Psoas muscle (tissue), 8 donors: Measurements from ENCODE around the gene USP13. TPM values are rescaled to one million over a fixed set of nuclear protein-coding genes. Genes with fewer than 3 reads are reported as not detected.

Source experiments
- ATAC-seq, 4 donors: fragments of 200-7000 bp; cut with Tn5 transposase; one replicate each; pipeline ENCODE4 v1.9.1; 2020; ENCODE audit warnings: moderate library complexity in 3 of 4, mild to moderate bottlenecking in 2 of 4
- DNase-seq, 2 donors: peaks; one replicate each; pipeline ENCODE4 v3.0.0-alpha.2; 2020
- H3K27ac ChIP-seq: fragments of 200-600 bp; one replicate; pipeline ENCODE4 v1.8.0; 2022
- H3K27me3 ChIP-seq, 3 donors: fragments of 200-600 bp in 1 of 3; one replicate each; pipeline versions ENCODE4 v1.6.1 to v1.8.0; 2013 to 2022; ENCODE audit warnings: low read length in 2 of 3, mild to moderate bottlenecking in 2 of 3, moderate library complexity in 1 of 3; ENCODE audit not compliant: insufficient read depth in 3 of 3
- H3K36me3 ChIP-seq, 2 donors: fragments of 200-600 bp in 1 of 2; one replicate each; pipeline versions ENCODE4 v1.6.1 to v1.8.0; 2013 to 2022; ENCODE audit warnings: low read depth in 1 of 2, mild to moderate bottlenecking in 1 of 2, moderate library complexity in 1 of 2; ENCODE audit not compliant: insufficient read depth in 1 of 2
- H3K4me1 ChIP-seq: fragments of 200-600 bp; one replicate; pipeline ENCODE4 v1.8.0; 2022
- H3K4me3 ChIP-seq: fragments of 200-600 bp; one replicate; pipeline ENCODE4 v1.8.0; 2022; ENCODE audit warnings: mild to moderate bottlenecking
- H3K9me3 ChIP-seq: fragments of 200-600 bp; one replicate; pipeline ENCODE4 v1.8.0; 2022
- WGBS, 3 donors: extraction: QIAGEN DNeasy Blood & Tissue Kit; methylation state at CpG; one replicate each; pipeline versions ENCODE4 v1.1.6 to v1.1.7; 2013; 5-methylcytosine and 5-hydroxymethylcytosine counted together
- intact Hi-C, 2 donors: fragments of 100-400 bp; cut with DNase I; formaldehyde crosslinking; loops; one replicate each; pipeline versions ENCODE4 v1.11.0 to v1.14.2; 2022
- polyA plus RNA-seq, 3 donors: library from polyadenylated mRNA; stranded (reverse); fragments of 200-250 nt; gene quantifications; one replicate each; pipeline ENCODE4 v1.2.3, GENCODE V29; 2013
- total RNA-seq, 4 donors: library from RNA; stranded (reverse); fragmentation: NEBNext Ultra II Directional in 2 of 4; extraction: Animal tissue kit (Norgen Biotek cat#: 25700) in 2 of 4; gene quantifications; one replicate each; pipeline versions ENCODE4 v1.2.1 to v1.2.4, GENCODE V29; 2021 to 2023
- TF ChIP-seq, protein P1 (sequence below): fragments of 200-600 bp; IDR thresholded peaks from one replicate; pipeline ENCODE4 v1.8.0; 2022; ENCODE audit warnings: antibody characterized with exemption
- donor health status: healthy with polysubstance abuse.
- donor health status: DM: no; HTN: no; CAD: no; lungs with moderate emphysema.
- donor health status: Bipolar disorder and iron deficiency.
- donor health status: healthy.
- donor health status: DM: yes; HTN: yes; CAD: no.
- donor health status: DM: no; HTN: no; CAD: no.
- donor health status: DM: no; HTN: no; CAD: no.
- donor health status: DM: yes; HTN: yes; CAD: no.

USP13 gene
- total and polyA plus RNA-seq, 7 donors: 16.1 to 324 (median 175) TPM

DNA sequence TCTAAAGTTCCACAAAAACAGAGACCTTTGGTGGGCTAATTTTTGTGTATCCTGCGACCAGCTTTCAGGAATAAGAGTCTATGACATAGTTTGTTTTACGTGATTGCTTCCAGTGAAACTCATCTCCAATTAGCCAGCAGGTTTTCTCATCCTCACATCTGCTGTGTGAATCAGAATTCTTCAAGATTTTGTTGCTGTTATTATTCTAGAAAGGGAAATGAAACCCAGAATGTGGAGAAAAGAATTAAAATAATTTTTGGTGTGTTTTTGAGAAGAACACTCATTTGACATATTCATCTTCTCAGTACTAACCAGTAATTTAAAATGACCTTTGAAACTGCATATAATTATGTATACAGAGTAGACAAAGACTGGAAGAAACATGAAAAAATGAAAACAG, 175.9 kb downstream of the USP13 start:
- DNase-seq: no peak
- Histone ChIP-seq H3K27ac (no peak overlapping the region), H3K4me1 (no peaks in the 10 kb centered on the region), H3K9me3 (no peaks in the 10 kb centered on the region), H3K4me3 (no peak overlapping the region), H3K27me3 (no peaks in the 10 kb centered on the region), H3K36me3 (no peaks in the 10 kb centered on the region)
- TF ChIP-seq, protein P1, sequence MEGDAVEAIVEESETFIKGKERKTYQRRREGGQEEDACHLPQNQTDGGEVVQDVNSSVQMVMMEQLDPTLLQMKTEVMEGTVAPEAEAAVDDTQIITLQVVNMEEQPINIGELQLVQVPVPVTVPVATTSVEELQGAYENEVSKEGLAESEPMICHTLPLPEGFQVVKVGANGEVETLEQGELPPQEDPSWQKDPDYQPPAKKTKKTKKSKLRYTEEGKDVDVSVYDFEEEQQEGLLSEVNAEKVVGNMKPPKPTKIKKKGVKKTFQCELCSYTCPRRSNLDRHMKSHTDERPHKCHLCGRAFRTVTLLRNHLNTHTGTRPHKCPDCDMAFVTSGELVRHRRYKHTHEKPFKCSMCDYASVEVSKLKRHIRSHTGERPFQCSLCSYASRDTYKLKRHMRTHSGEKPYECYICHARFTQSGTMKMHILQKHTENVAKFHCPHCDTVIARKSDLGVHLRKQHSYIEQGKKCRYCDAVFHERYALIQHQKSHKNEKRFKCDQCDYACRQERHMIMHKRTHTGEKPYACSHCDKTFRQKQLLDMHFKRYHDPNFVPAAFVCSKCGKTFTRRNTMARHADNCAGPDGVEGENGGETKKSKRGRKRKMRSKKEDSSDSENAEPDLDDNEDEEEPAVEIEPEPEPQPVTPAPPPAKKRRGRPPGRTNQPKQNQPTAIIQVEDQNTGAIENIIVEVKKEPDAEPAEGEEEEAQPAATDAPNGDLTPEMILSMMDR: no peak
- intact Hi-C loops: no loop called here
- ATAC-seq: no peak
- WGBS, 3 donors: 68 to 77% (median 73%) methylated on average over 2 of the region's 2 CpGs

GRCh38 chr3:179829401-179829800, 176.6 kb downstream of the USP13 start:
- H3K36me3 ChIP-seq: no peaks in the 10 kb centered on the region
- intact Hi-C loops: no loop called here
- no peaks in the 10 kb centered on the region for H3K9me3 ChIP-seq
- TF ChIP-seq, protein P1: no peak
- H3K4me1 ChIP-seq: no peaks in the 10 kb centered on the region
- DNase-seq: no peak
- no peak for ATAC-seq
- no peak overlapping the region for H3K4me3 ChIP-seq
- WGBS, 3 donors: 46 to 63% (median 53%) methylated on average over 5 of the region's 5 CpGs
- no peak overlapping the region for H3K27ac ChIP-seq
- no peaks in the 10 kb centered on the region for H3K27me3 ChIP-seq

GRCh38 chr3:179832333-179832854, 179.6 kb downstream of the USP13 start:
- 93 to 98% (median 97%) methylated on average over 3 of the region's 3 CpGs for WGBS, 3 donors
- no peaks in the 10 kb centered on the region for H3K36me3 ChIP-seq
- no peaks in the 10 kb centered on the region for H3K9me3 ChIP-seq
- H3K4me1 ChIP-seq: no peaks in the 10 kb centered on the region
- DNase-seq: no peak
- no peak overlapping the region for H3K27ac ChIP-seq
- no peaks in the 10 kb centered on the region for H3K27me3 ChIP-seq
- H3K4me3 ChIP-seq: no peak overlapping the region
- TF ChIP-seq, protein P1: no peak
- ATAC-seq: no peak
- intact Hi-C loops: no loop called here

- Histone ChIP-seq H3K9me3 (no peaks in the 10 kb centered on the region), H3K36me3 (no peaks in the 10 kb centered on the region), H3K27me3 (no peaks in the 10 kb centered on the region), H3K4me1 (no peaks in the 10 kb centered on the region), H3K27ac (no peak overlapping the region), H3K4me3 (no peak overlapping the region)
- intact Hi-C loops: no loop called here
- ATAC-seq (no peak), DNase-seq (no peak)
- TF ChIP-seq, protein P1: no peak
These were observed 180.5 kb downstream of the USP13 start for GRCh38 chr3:179833294-179833693.

- H3K4me1 ChIP-seq: no peaks in the 10 kb centered on the region
- TF ChIP-seq, protein P1: no peak
- H3K9me3 ChIP-seq: no peaks in the 10 kb centered on the region
- H3K4me3 ChIP-seq: no peak overlapping the region
- ATAC-seq: no peak
- H3K27ac ChIP-seq: no peak overlapping the region
- intact Hi-C loops: no loop called here
- no peak for DNase-seq
- H3K27me3 ChIP-seq: no peaks in the 10 kb centered on the region
- WGBS, 3 donors: 64 to 79% (median 68%) methylated on average over 2 of the region's 2 CpGs
- no peaks in the 10 kb centered on the region for H3K36me3 ChIP-seq
These were observed 184.5 kb downstream of the USP13 start for GRCh38 chr3:179837374-179837773.
